TTC549 (cell line): ENCODE results near the gene PPOX.

Experiments used
- FAIRE-seq: peaks from 2 replicates; lab custom pipeline; 2012; peaks lifted over from hg19 to GRCh38; lab: Jason Lieb, UNC

PPOX gene

GRCh38 chr1:161198194-161198896 is 32.1 kb downstream of the PPOX start:
- no peak for FAIRE-seq

- FAIRE-seq, result no peak
Measured at GRCh38 chr1:161198897-161199431, 32.7 kb downstream of the PPOX start, which contains the start of gene ADAMTS4. TSS of gene ADAMTS4 (minus strand) at chr1:161199054. CDS start at chr1:161198627, 427 bp downstream.

- FAIRE-seq, result no peak
Measured at GRCh38 chr1:161199506-161200139, 33.4 kb downstream of the PPOX start.

GRCh38 chr1:161200421-161200991 is 34.3 kb downstream of the PPOX start:
- no peak for FAIRE-seq

- FAIRE-seq, result no peak
Measured at GRCh38 chr1:161200992-161201835, 35.0 kb downstream of the PPOX start.

- peak; percentile 98 for FAIRE-seq
Measured at GRCh38 chr1:161201836-161202712, 35.8 kb downstream of the PPOX start, which contains the start of gene NDUFS2. TSS of gene NDUFS2 (plus strand) at chr1:161202367. CDS start at chr1:161202386, 19 bp downstream.

GRCh38 chr1:161206411-161207140 is 40.4 kb downstream of the PPOX start:
- no peak for FAIRE-seq

- FAIRE-seq, result no peak
Measured at GRCh38 chr1:161207173-161207572, 40.9 kb downstream of the PPOX start.

- peak; percentile 47 for FAIRE-seq
Measured at GRCh38 chr1:161209790-161210409, 43.7 kb downstream of the PPOX start.

GRCh38 chr1:161214369-161214768 is 48.1 kb downstream of the PPOX start:
- FAIRE-seq, result no peak

- FAIRE-seq, result no peak
Measured at GRCh38 chr1:161215076-161215475, 48.9 kb downstream of the PPOX start, which contains the start of gene FCER1G. TSS of gene FCER1G (plus strand) at chr1:161215295. CDS start at chr1:161215322, 27 bp downstream.

GRCh38 chr1:161216945-161217712 is 50.9 kb downstream of the PPOX start:
- no peak for FAIRE-seq

GRCh38 chr1:161217831-161218230 is 51.6 kb downstream of the PPOX start:
- FAIRE-seq, result no peak

- FAIRE-seq, result no peak
Measured at GRCh38 chr1:161218301-161219077, 52.3 kb downstream of the PPOX start.

GRCh38 chr1:161219078-161219892 is 53.1 kb downstream of the PPOX start:
- FAIRE-seq, result no peak

- no peak for FAIRE-seq
Measured at GRCh38 chr1:161220002-161220401, 53.8 kb downstream of the PPOX start.
